ENCODE results near the gene NIPBL.

DNA sequence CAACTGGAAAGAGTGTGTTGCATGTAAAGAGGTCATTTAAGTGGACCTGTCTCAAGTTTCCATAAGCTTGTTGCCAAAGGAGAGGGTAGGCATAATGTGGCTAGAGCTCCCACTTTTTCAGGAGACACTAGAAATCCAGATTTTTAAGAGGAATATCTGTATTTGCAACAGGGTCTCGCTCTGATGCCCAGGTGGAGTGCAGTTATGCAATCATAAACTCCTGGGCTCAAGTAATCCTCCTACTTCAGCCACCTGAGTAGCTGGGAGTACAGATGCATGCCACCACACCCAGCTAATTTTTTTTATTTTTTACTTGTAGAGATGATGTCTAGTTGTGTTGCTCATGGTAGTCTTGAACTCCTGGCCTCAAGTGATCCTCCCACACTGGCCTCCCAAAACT is 183.5 kb downstream of the NIPBL start:
- TF ChIP-seq GATA2 (IDR thresholded peaks at IDR 0.05; ENCODE audit: low read depth, low read length) = no peak
- no peak for TF ChIP-seq GATA3 (IDR thresholded peaks at IDR 0.05; ENCODE audit: low read depth, low read length)

Measured in SH-SY5Y (cell line).